DOHH2 (cell line): Measurements from ENCODE around the gene IFIT3.

ENCODE experiments used
- H3F3A ChIP-seq: fragments of 200-600 bp; sonication (generic), shearing (Covaris generic); 2 replicates; pipeline ENCODE4 v1.6.0; 2016; ENCODE audit warnings: antibody characterized with exemption, mild to moderate bottlenecking; ENCODE audit not compliant: control insufficient read depth, insufficient read depth
- H3K27ac ChIP-seq: fragments of 200-600 bp; sonication (generic); 2 replicates; pipeline ENCODE4 v1.5.1; 2014; ENCODE audit warnings: low read depth, mild to moderate bottlenecking, low read length, moderate library complexity
- H3K27me3 ChIP-seq: fragments of 200-600 bp; sonication (generic); 2 replicates; pipeline ENCODE4 v1.6.1; 2014; ENCODE audit warnings: mild to moderate bottlenecking, low read length, mixed read lengths; ENCODE audit not compliant: control insufficient read depth
- H3K36me3 ChIP-seq: fragments of 200-600 bp; sonication (generic); 2 replicates; pipeline ENCODE4 v1.6.1; 2014; ENCODE audit warnings: mild to moderate bottlenecking, low read length, moderate library complexity, mixed read lengths; ENCODE audit not compliant: control insufficient read depth
- H3K4me1 ChIP-seq: fragments of 200-600 bp; sonication (generic); 2 replicates; pipeline ENCODE4 v1.6.1; 2014; ENCODE audit warnings: mild to moderate bottlenecking, low read length, mixed read lengths; ENCODE audit not compliant: control insufficient read depth
- H3K4me2 ChIP-seq: fragments of 200-600 bp; sonication (generic); 2 replicates; pipeline ENCODE4 v1.6.0; 2014; ENCODE audit warnings: mild to moderate bottlenecking, low read length, moderate library complexity
- H3K4me3 ChIP-seq: fragments of 200-600 bp; sonication (generic); 2 replicates; pipeline ENCODE4 v1.5.1; 2014; ENCODE audit warnings: mild to moderate bottlenecking, low read length, mixed read lengths
- H3K79me2 ChIP-seq: fragments of 200-600 bp; sonication (generic); 2 replicates; pipeline ENCODE4 v1.6.1; 2014; ENCODE audit warnings: mild to moderate bottlenecking, low read length, mixed read lengths; ENCODE audit not compliant: control insufficient read depth
- H3K9me2 ChIP-seq: fragments of 200-600 bp; sonication (generic); replicated peaks from 2 replicates; pipeline ENCODE4 v1.6.1; 2014; ENCODE audit warnings: mild to moderate bottlenecking, low read length, mixed read lengths; ENCODE audit not compliant: control insufficient read depth
- H3K9me3 ChIP-seq: fragments of 200-600 bp; sonication (generic); 2 replicates; pipeline ENCODE4 v1.6.1; 2014; ENCODE audit warnings: antibody characterized with exemption, low read length, mixed read lengths; ENCODE audit not compliant: control insufficient read depth, insufficient read depth
- H4K20me1 ChIP-seq: fragments of 200-600 bp; sonication (generic); 2 replicates; pipeline ENCODE4 v1.6.0; 2014; ENCODE audit warnings: low read depth, mild to moderate bottlenecking, antibody characterized with exemption, low read length, moderate library complexity; ENCODE audit not compliant: control insufficient read depth, insufficient read depth
- EZH2phosphoT487 ChIP-seq: fragments of 200-600 bp; sonication (generic); IDR thresholded peaks from 2 replicates; pipeline ENCODE4 v1.6.1; 2017; ENCODE audit warnings: borderline replicate concordance, mild to moderate bottlenecking, antibody characterized with exemption, low read length, moderate library complexity, mixed read lengths
- TF ChIP-seq, protein P1 (sequence below): fragments of 200-600 bp; sonication (generic); IDR thresholded peaks from one replicate; pipeline ENCODE4 v1.5.1; 2014; ENCODE audit warnings: antibody characterized with exemption, mild to moderate bottlenecking, low read depth, low read length; ENCODE audit not compliant: poor library complexity, severe bottlenecking

Gene IFIT3

DNA sequence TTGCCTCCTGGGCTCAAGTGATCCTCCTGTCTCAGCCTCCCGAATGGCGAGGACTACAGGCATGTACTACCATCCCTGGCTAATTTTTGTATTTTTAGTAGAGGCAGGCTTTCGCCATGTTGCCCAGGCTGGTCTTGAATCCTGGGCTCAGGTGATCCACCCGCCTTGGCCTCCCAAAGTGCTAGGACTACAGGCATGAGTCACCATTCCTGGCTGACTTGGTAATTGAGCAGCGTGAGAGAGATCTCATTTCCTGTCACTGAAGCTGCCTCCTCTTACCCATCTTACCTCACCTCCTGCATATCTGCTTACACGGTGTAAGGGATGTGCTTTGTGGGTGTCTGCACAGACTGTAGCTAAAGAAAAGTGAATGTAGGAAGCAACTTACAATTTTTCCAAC lies 9.7 kb downstream of the IFIT3 start:
- no peak overlapping the region for H3K4me2 ChIP-seq
- no peak for TF ChIP-seq EZH2phosphoT487
- TF ChIP-seq, protein P1, sequence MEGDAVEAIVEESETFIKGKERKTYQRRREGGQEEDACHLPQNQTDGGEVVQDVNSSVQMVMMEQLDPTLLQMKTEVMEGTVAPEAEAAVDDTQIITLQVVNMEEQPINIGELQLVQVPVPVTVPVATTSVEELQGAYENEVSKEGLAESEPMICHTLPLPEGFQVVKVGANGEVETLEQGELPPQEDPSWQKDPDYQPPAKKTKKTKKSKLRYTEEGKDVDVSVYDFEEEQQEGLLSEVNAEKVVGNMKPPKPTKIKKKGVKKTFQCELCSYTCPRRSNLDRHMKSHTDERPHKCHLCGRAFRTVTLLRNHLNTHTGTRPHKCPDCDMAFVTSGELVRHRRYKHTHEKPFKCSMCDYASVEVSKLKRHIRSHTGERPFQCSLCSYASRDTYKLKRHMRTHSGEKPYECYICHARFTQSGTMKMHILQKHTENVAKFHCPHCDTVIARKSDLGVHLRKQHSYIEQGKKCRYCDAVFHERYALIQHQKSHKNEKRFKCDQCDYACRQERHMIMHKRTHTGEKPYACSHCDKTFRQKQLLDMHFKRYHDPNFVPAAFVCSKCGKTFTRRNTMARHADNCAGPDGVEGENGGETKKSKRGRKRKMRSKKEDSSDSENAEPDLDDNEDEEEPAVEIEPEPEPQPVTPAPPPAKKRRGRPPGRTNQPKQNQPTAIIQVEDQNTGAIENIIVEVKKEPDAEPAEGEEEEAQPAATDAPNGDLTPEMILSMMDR, result no peak
- no peaks in the 10 kb centered on the region for H3K79me2 ChIP-seq

DNA sequence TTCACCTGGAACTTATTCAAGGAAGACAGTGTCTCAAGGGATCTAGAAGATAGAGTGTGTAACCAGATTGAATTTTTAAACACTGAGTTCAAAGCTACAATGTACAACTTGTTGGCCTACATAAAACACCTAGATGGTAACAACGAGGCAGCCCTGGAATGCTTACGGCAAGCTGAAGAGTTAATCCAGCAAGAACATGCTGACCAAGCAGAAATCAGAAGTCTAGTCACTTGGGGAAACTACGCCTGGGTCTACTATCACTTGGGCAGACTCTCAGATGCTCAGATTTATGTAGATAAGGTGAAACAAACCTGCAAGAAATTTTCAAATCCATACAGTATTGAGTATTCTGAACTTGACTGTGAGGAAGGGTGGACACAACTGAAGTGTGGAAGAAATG lies 10.9 kb downstream of the IFIT3 start:
- Histone ChIP-seq H3K27me3 (peaks cover 3% of the 10 kb centered on the region; the same call in 1 of the 2 replicates), H3K4me1 (peaks cover 4% of the 10 kb centered on the region), H3F3A (no peaks in the 10 kb centered on the region), H3K4me2 (no peak overlapping the region), H3K27ac (no peak overlapping the region), H3K4me3 (no peak overlapping the region), H3K79me2 (no peaks in the 10 kb centered on the region), H3K9me2 (no peaks in the 10 kb centered on the region), H3K9me3 (no peaks in the 10 kb centered on the region), H3K36me3 (no peaks in the 10 kb centered on the region), H4K20me1 (no peaks in the 10 kb centered on the region)
- TF ChIP-seq EZH2phosphoT487, result no peak
- TF ChIP-seq, protein P1, result no peak

More for the DNA sequence above, 9.7 kb downstream of the IFIT3 start:
- Histone ChIP-seq H4K20me1 (no peaks in the 10 kb centered on the region), H3K4me3 (no peak overlapping the region), H3F3A (no peaks in the 10 kb centered on the region), H3K4me1 (peaks cover 17% of the 10 kb centered on the region), H3K27me3 (peaks cover 3% of the 10 kb centered on the region; the same call in 1 of the 2 replicates), H3K27ac (no peak overlapping the region), H3K36me3 (no peaks in the 10 kb centered on the region), H3K9me2 (no peaks in the 10 kb centered on the region), H3K9me3 (no peaks in the 10 kb centered on the region)

- Histone ChIP-seq H3K36me3 (no peaks in the 10 kb centered on the region), H4K20me1 (no peaks in the 10 kb centered on the region), H3K9me3 (no peaks in the 10 kb centered on the region), H3K79me2 (no peaks in the 10 kb centered on the region), H3K27me3 (peaks cover 3% of the 10 kb centered on the region; the same call in 1 of the 2 replicates), H3K4me3 (no peak overlapping the region), H3K9me2 (no peaks in the 10 kb centered on the region), H3K27ac (no peak overlapping the region), H3K4me2 (no peak overlapping the region), H3K4me1 (no peaks in the 10 kb centered on the region), H3F3A (no peaks in the 10 kb centered on the region)
- no peak for TF ChIP-seq EZH2phosphoT487
- TF ChIP-seq, protein P1, result no peak
Measured at GRCh38 chr10:89339875-89340274, 12.1 kb downstream of the IFIT3 start.
